ENCODE data around the gene PIK3R6. TPM values are rescaled to one million over a fixed set of nuclear protein-coding genes. Genes with fewer than 3 reads are reported as not detected.

Gene PIK3R6
- total and polyA plus RNA-seq, 10 of the 15 experiments (the other 5 are each of a cell fraction or from before 2014, with no cell fraction given), result 6.7 to 146 (median 68.2) TPM

- peaks cover 3 to 10% of the 10 kb centered on the region in 2 experiments; a peak in 3 of 4 replicates for H3K36me3 ChIP-seq (ENCODE audit: control insufficient read depth in 2 of 2, insufficient read depth in 2 of 2, low read length in 1 of 2)
- TF ChIP-seq SRF (IDR thresholded peaks at IDR 0.05; ENCODE audit: low read depth in 2 of 2, low read length in 2 of 2) (peak in 1 of 2 experiments; percentile 20; a peak in 1 of 4 replicates), NFYB (IDR thresholded peaks at IDR 0.05; ENCODE audit: insufficient read depth, low read depth, low read length) (no peak), CHD2 (IDR thresholded peaks at IDR 0.05; ENCODE audit: borderline replicate concordance, low read depth, low read length) (no peak), TCF12 (IDR thresholded peaks at IDR 0.05; ENCODE audit: low read depth, low read length) (0 out of 2 replicates have a peak, but pooled peaks have one; percentile 21), ETV6 (conservative IDR thresholded peaks at IDR 0.05 in 1 of 2, IDR thresholded peaks at IDR 0.05 in 1 of 2; ENCODE audit: borderline replicate concordance in 1 of 2, low read depth in 1 of 2) (0 out of 4 replicates have a peak, but pooled peaks of 1 of the 2 experiments have one; percentile 8), EZH2 (IDR thresholded peaks at IDR 0.05; ENCODE audit: borderline replicate concordance, control insufficient read depth, low read depth, low read length) (no peak), NFIC (IDR thresholded peaks at IDR 0.05; ENCODE audit: low read depth, low read length) (no peak), NR2F1 (conservative IDR thresholded peaks at IDR 0.05) (no peak; the same call in 1 of the 2 replicates), JUND (IDR thresholded peaks at IDR 0.05; ENCODE audit: low read depth, low read length) (no peak), EED (IDR thresholded peaks at IDR 0.05; ENCODE audit: low read depth) (peak; percentile 34; the same call in 1 of the 2 replicates)
- ATAC-seq (no peak), FAIRE-seq (no peak), DNase-seq (ENCODE audit: low read depth, low spot score) (no peak)
- H3K27ac ChIP-seq (ENCODE audit: control insufficient read depth, insufficient read depth), result peak overlapping the region; percentile 86
- WGBS (ENCODE audit: insufficient coverage, insufficient replicate concordance, low lambda C conversion rate, missing lambda C conversion rate), result 20% methylated on average over 2 of the region's 2 CpGs
- ChIA-PET POLR2A (interaction anchor here (1.2 to 3.7 kb wide), 4 partner anchors 32 to 92 kb away, joined by 4 to 18 read pairs (median 8); no protein-coding TSS in a partner anchor), RAD21 (ENCODE audit: unreplicated experiment) (interaction anchor here (0.6 to 4.6 kb wide), 13 partner anchors 14 to 303 kb away, joined by 3 to 48 read pairs (median 9); partner anchors contain the start of genes PIK3R5 and PIK3R6), CTCF (interaction anchor here (0.8 to 11.1 kb wide), 6 partner anchors 14 to 98 kb away, joined by 3 to 162 read pairs (median 12); no protein-coding TSS in a partner anchor), SMC1A (ENCODE audit: uncharacterized antibody, unreplicated experiment) (interaction anchor here (1.1 to 13.6 kb wide), 13 partner anchors 12 to 112 kb away, joined by 3 to 208 read pairs (median 23); partner anchors contain the start of genes PIK3R5 and PIK3R6)
- H3K4me2 ChIP-seq (ENCODE audit: control insufficient read depth, insufficient read depth), result no peak overlapping the region
- no peaks in the 10 kb centered on the region for H3K27me3 ChIP-seq (replicated peaks in 1 of 2; ENCODE audit: control insufficient read depth in 2 of 2, insufficient read depth in 2 of 2, low read length in 1 of 2)
- no peaks in the 10 kb centered on the region for H4K20me1 ChIP-seq (ENCODE audit: control insufficient read depth, insufficient read depth)
- peaks cover 76% of the 10 kb centered on the region for H3K4me1 ChIP-seq (ENCODE audit: control insufficient read depth, insufficient read depth, low read length)
- no peak overlapping the region for H2AFZ ChIP-seq (ENCODE audit: control insufficient read depth, low read depth, low read length)
- no peak overlapping the region for H3K9ac ChIP-seq (ENCODE audit: control insufficient read depth, insufficient read depth, low read length)
- H3K79me2 ChIP-seq (ENCODE audit: control insufficient read depth, insufficient read depth, low read length), result peaks cover 4% of the 10 kb centered on the region
- intact Hi-C loops (cut with micrococcal nuclease; ENCODE audit: unreplicated experiment), result loop anchor here (2.0 to 10.0 kb wide), 3 partner anchors 59 to 483 kb away; no protein-coding TSS in a partner anchor
- H3K9me3 ChIP-seq (replicated peaks; ENCODE audit: control insufficient read depth, insufficient read depth, low read length), result no peaks in the 10 kb centered on the region
- BruUV-seq (replicated peaks), result no TSS peak
- in situ Hi-C loops (cut with MboI), result loop anchor here (5.0 kb wide), 1 partner anchor 141 kb away; the partner anchor contains the start of gene SPDYE4
- no peak overlapping the region for H3K4me3 ChIP-seq
Measured at GRCh38 chr17:8898126-8898525, 30.7 kb upstream of the PIK3R6 start.

Data from GM12878 (cell line).